ENCODE results near the gene BDKRB2.

Gene BDKRB2

DNA sequence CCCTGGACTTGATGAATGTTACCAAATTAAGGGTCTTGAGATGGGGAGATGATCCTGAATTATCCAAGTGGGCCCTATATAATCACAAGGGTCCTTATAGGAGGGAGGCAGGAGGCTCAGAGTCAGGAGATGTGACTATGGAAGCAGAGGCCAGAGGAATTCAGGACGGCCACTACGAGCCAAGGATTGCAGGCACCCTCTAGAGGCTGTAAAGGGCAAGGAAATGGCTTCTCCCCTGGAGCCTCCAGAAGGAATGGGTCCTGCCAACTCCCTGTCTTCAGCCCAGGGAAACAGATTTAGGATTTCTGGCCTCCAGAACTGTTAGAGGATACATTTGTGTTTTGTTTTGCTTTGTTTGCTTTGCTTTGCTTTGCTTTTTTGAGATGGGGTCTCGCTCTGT is 60.2 kb downstream of the BDKRB2 start:
- DNase-seq (ENCODE audit: extremely low spot score, insufficient read length, low read depth): no peak
- no peak for FAIRE-seq

GRCh38 chr14:96265383-96266095 is 60.9 kb downstream of the BDKRB2 start:
- FAIRE-seq: no peak

GRCh38 chr14:96267336-96267735 is 62.7 kb downstream of the BDKRB2 start:
- DNase-seq (ENCODE audit: extremely low spot score, insufficient read length, low read depth): no peak
- FAIRE-seq: no peak

More at GRCh38 chr14:96265383-96266095, 60.9 kb downstream of the BDKRB2 start:
- DNase-seq (ENCODE audit: extremely low spot score, insufficient read length, low read depth): no peak

- no peak for DNase-seq (ENCODE audit: extremely low spot score, insufficient read length, low read depth)
- no peak for FAIRE-seq
Observed at GRCh38 chr14:96267916-96268315, 63.3 kb downstream of the BDKRB2 start.

- FAIRE-seq: no peak
- no peak for DNase-seq (ENCODE audit: extremely low spot score, insufficient read length, low read depth)
Observed at GRCh38 chr14:96268431-96269358, 64.1 kb downstream of the BDKRB2 start.

DNA sequence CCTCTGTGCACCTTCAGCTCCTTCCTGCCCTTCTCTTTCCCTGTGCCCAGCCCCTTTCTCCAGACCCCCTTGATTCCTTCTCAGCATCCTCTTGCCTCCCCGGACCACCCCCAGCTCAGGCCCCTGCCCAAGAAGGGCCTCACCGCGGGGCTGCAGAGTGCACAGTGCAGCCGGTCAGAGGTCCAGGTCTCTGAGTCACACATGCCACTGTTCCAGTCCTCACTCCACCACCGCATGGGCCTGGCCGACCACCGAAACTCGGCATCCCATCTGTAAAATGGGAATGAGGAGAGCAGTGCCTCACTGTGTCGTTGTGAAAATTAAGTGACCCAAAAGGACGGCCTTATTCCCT is 64.7 kb downstream of the BDKRB2 start:
- FAIRE-seq (no peak), DNase-seq (ENCODE audit: extremely low spot score, insufficient read length, low read depth) (no peak)

- DNase-seq (ENCODE audit: extremely low spot score, insufficient read length, low read depth) (no peak), FAIRE-seq (no peak)
Observed at GRCh38 chr14:96270565-96271420, 66.2 kb downstream of the BDKRB2 start.

DNA sequence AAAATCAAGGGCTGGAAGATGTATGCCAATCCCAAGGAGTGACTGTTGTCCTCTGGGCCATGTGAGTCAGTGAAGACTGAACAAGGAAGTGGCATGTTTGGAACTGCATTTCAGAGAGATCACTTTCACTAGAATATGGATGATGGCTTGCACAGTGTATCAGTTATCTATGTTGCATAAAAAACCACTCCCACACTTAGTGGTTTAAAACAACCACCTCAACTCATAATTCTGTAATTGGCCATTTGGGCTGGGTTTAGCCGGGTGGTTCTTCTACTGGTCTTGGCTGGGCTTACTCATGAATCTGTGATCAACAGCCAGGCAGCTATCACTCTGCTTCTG is 66.8 kb downstream of the BDKRB2 start:
- FAIRE-seq (no peak), DNase-seq (ENCODE audit: extremely low spot score, insufficient read length, low read depth) (no peak)

DNA sequence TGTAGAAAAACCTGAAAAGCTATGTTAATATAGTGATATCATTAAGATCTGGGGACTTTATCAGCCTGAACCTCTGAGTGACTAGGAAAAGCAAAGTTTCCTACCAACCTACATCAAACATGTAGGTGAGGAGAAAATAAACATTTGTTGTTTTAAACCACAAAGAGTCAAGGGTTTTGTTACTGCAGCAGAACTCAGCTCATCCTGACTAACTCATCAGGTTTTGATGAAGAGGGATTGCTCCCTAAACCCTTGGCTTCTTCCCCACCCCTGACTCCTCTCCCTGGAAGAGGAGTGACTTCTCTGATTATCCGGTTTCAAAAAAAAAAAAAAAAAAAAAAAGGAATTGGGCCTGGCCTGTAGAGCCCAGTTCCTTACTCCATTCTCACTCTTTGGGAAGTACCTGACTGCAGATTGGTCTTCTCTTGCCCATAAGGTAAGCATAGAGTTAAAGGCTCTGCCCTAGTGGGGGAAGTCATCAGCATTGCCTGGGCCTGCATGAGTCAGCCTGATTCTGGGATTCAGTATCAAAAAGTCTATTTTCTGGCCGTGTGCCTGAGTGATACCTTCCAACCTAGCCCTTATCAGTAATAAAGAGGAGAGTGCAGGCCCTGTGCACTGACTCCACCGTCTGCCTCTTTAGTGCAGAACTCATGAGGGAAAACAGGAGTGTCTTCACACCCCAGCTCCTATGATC is 68.3 kb downstream of the BDKRB2 start:
- FAIRE-seq (no peak), DNase-seq (ENCODE audit: extremely low spot score, insufficient read length, low read depth) (no peak)

- no peak for DNase-seq (ENCODE audit: extremely low spot score, insufficient read length, low read depth)
- no peak for FAIRE-seq
Observed at GRCh38 chr14:96273629-96274028, 69.0 kb downstream of the BDKRB2 start.

GRCh38 chr14:96274122-96274521 is 69.5 kb downstream of the BDKRB2 start:
- FAIRE-seq: no peak
- DNase-seq (ENCODE audit: extremely low spot score, insufficient read length, low read depth): no peak

DNA sequence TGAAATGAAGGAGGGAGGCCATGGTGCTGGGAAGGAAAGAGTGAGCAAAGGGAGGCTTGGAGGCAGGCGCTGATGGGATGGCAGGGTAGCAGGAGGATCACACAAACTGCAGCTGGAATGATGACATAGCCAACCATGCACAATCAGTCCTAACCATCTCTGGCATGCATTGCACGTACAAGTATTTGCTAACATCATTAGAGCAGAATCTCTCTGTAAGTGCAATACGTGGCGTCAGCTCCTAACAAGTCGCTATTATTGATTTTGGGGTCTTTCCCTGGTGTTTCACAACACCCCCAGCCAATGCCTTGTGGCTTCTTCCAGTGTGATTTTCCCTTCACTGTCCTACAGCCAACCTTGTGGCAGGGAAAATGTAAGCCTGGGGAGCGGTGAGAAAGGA is 69.9 kb downstream of the BDKRB2 start:
- DNase-seq (ENCODE audit: extremely low spot score, insufficient read length, low read depth): no peak
- FAIRE-seq: no peak

DNA sequence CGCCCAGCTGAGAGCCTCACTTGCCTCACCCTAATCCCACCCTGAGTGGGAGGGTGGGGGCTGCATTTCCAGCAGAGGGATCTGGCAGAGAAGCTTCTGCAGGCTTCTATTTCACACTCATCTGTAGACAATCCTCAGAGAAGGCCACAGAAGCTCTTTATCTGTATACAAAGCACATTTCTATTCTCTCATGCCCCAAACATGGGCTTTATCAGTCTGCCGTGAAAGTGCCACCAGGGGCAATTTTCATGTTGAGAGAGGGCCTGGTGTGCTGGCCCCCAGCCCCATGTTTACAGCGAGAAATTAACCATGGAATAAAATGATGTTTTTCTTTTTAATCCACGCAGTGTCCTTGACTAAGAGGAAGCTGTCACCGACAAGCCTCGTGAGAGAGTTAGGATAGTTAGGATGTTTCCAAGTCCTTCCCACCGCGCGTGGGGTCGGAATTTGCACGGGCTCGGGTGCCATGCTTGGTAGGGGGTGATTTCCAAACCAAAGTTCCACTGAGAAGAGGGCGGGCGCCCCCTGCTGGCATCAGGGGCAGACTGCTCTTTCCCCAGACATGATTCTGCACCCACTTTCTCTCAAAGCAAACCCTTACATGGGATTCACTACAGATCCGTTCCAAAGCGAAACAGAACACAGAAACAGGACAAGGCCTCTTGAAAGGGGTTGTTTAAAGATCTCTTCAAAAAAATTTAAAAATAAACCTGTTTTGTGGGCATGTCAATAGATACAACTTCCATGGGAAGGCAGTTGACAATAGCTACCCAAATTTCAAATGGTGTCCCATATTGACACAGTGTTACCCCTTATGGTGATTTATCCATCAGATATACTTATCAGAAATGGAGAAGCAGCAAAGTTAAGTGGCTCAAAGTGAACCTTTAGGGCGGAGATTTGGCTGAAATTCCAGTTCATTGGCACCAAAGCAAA is 70.8 kb downstream of the BDKRB2 start:
- DNase-seq (ENCODE audit: extremely low spot score, insufficient read length, low read depth): peak; percentile 45
- peak; percentile 61 for FAIRE-seq

DNA sequence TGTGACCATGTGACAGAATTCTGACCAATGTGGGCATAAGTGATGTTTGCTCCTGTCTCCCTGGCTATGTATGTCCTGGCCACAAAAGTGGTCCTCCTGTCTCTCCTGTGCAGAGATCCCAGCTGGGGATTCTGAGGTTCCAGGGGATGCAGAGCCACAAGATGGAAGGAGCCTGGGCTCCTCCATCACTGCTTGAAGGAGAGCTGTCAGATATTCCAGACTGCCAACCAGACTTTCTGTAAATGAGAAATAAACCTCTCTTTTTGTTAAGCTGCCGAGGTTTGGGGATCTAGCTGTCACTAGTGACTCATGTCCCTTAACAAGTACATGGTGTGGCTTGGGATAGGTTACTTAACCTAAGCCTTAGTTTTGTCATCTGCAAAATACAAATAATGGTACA is 73.3 kb downstream of the BDKRB2 start:
- DNase-seq (ENCODE audit: extremely low spot score, insufficient read length, low read depth) (no peak), FAIRE-seq (no peak)

DNA sequence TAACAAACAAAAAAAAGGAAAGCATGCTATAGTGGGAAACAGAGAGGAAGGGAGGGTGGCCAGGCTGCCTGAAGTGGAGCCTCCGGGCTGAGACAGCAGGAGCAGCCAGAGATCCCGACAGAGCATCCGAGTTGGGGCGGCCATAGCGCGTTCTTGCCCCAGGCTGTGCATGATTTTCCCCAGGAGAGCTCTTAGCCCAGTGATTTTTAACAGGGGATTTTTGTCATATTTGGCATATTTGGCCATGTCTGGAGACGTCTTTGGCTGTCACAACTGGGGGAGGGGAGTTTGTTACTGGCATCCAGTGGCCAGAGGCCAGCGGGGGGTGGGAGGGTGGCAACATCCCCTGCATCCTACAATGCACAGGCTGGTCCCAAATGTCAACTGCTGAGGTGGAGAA is 74.9 kb downstream of the BDKRB2 start:
- FAIRE-seq: no peak
- no peak for DNase-seq (ENCODE audit: extremely low spot score, insufficient read length, low read depth)

DNA sequence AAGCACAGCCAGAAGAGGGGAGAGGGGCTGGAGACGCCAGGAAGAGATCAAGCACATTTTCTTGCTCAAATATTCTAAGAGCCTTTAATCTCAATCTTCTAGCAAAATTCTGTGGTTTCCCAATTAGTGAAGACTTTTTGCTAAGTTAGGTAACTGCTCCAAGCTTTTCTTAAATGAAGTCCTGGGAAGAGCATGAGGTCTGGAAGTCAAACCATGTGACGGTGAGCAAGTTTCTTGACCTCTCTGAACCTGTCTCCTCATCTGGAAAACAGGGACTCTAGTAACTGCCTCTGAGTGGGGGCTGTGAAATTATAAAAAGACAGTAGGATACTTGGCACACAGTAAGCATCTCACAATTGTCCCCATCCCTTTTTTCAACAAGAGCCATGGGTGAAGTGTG is 75.5 kb downstream of the BDKRB2 start:
- DNase-seq (ENCODE audit: extremely low spot score, insufficient read length, low read depth) (no peak), FAIRE-seq (no peak)

DNA sequence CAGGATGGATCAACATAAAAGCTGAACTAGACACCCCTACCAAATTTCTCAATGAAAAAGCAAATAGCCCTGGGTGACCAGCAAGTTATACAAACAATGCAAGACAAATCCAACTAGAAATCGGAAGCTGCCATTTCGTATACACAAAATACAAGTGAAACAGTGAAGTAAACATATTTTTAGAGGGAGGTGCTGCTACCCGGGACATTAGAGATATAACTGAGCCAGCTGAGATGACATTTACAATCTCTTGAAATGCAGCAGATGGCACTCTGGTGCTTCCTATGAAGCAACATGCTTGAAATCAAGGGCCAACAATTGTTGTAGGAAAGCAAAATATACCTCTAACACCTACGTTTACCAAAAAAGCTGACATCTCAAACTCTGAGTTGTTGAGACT is 76.8 kb downstream of the BDKRB2 start:
- no peak for DNase-seq (ENCODE audit: extremely low spot score, insufficient read length, low read depth)

GRCh38 chr14:96284008-96284407 is 79.4 kb downstream of the BDKRB2 start:
- FAIRE-seq (no peak), DNase-seq (ENCODE audit: extremely low spot score, insufficient read length, low read depth) (no peak)

More for the DNA sequence above, 76.8 kb downstream of the BDKRB2 start:
- no peak for FAIRE-seq

- FAIRE-seq: no peak
Observed at GRCh38 chr14:96284430-96284829, 79.8 kb downstream of the BDKRB2 start.

More at GRCh38 chr14:96284430-96284829, 79.8 kb downstream of the BDKRB2 start:
- DNase-seq (ENCODE audit: extremely low spot score, insufficient read length, low read depth): no peak

All from GM18507 (cell line).